GM12874 (cell line): ENCODE results near the gene NUDCD3.

Experiments used
- TF ChIP-seq, protein P1 (sequence below): IDR thresholded peaks from 2 replicates; pipeline ENCODE4 v1.5.1; 2011; ENCODE audit warnings: low read depth, mild to moderate bottlenecking, control low read depth, low read length, moderate library complexity; ENCODE audit not compliant: insufficient read depth

NUDCD3 gene

DNA sequence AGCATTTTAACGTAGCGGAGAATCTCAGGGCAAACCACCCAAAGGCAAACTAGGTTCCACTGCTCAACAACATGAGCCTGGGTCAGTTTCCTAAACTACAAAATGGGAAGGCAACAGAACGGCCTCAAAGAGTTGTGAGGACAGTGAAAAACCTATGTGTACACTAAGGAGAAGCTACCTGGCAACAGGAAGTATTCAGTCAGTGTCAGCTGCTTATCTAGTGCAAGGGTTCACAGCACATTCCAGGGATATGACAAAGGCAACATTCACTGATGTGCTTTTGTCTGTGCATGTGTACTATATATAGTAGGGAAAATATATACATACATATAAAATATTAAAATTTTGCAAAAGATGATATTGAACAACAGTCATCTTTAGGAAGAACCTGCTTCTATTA, 17.2 kb downstream of the NUDCD3 start:
- TF ChIP-seq, protein P1, sequence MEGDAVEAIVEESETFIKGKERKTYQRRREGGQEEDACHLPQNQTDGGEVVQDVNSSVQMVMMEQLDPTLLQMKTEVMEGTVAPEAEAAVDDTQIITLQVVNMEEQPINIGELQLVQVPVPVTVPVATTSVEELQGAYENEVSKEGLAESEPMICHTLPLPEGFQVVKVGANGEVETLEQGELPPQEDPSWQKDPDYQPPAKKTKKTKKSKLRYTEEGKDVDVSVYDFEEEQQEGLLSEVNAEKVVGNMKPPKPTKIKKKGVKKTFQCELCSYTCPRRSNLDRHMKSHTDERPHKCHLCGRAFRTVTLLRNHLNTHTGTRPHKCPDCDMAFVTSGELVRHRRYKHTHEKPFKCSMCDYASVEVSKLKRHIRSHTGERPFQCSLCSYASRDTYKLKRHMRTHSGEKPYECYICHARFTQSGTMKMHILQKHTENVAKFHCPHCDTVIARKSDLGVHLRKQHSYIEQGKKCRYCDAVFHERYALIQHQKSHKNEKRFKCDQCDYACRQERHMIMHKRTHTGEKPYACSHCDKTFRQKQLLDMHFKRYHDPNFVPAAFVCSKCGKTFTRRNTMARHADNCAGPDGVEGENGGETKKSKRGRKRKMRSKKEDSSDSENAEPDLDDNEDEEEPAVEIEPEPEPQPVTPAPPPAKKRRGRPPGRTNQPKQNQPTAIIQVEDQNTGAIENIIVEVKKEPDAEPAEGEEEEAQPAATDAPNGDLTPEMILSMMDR: no peak

DNA sequence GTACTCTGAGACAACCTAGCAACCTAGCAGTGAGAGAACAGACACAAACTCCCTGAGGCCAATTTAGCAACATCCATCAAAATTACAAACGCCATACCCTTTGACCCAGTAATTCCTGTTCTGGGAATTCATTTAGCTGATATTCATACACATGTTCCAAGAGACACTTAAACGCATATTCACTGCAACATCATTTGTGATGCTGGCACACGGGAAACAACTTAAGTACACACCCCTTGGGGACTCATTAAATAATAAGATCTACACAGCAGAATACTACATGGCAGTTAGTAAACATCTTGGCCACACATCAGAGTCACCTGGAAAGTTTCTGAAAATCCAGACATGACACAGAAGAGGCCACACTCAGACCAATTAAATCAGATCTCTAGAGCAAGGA, 17.6 kb downstream of the NUDCD3 start:
- TF ChIP-seq, protein P1: no peak

DNA sequence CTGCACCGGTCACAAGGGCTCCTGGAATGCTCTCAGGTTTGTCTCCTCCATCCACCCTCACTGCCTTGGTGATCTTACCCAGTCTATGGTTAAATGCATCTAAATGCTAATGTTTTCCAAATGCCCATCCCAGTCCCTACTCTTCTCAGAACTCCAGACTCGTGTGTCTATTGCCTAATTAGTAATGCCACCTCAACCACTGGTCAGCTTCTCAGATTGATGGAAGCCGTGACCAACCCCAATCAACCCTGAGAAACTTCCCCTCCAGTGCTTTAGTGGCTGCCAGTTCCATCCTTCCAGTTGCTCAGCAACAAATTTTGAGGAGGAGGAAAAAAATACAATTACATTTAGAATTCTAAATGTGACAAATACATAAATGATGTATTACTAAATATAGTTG, 18.6 kb downstream of the NUDCD3 start:
- TF ChIP-seq, protein P1: no peak

DNA sequence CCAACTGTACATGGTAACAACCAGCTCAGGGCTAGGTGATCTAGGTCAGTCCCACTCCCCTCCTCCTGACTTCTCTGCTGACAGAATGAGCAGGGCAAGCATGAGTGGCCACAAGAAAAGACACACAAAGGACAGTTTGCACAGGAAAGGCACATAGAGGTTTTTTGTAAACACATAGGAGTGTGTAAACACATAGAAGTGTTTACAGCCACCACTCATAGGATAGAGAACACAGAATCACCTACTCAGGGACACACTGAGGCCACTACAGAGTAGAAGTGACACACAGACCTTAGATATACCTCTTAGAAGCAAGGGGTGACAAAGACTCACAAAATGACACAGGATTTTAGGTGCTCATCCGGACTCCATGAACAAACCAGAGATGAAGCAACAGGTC, 19.0 kb downstream of the NUDCD3 start:
- TF ChIP-seq, protein P1: no peak

DNA sequence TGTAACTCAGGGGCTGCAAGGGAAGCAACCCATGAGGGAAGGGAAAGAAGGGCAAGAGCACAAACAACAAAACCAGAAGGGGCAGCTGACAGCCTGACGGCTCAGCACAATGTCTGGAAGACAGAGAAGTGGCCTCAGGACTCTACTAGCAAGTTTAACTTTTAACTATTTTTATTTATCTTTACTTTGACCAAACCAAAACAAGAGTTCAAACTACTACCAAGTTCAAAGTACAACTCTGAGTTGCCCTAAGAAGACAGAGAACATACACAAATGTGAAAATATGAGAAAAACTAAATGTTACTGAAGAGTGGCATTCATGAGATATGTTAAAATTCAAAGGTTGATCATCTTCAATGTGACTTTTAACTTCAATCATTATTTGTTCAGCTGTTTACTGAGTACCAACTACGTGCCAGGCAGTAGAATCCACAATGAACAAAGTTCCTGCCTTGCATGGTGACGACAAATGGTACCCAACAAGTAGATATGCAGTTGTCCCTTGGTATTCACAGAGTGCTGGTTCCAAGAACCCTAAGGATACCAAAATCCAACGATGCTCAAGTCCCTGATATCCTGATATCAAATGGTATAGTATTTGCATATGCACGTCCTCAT, 19.7 kb downstream of the NUDCD3 start:
- TF ChIP-seq, protein P1: no peak

DNA sequence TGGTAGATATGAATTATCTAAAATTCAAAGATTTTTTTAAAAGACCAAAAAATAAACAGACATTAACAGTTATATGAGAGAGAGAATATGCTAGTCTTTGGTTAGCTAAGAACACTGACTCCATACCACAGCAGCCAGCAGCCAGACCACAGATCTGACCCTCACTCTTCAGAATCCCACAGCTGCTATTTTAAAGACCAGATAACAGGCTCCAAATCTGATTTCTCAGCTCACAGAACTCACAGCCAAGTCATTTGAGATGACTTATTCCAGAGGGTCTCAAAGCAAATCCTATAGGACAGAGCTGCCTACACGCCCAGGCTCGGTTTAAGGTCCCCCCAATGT, 20.4 kb downstream of the NUDCD3 start:
- TF ChIP-seq, protein P1: no peak

DNA sequence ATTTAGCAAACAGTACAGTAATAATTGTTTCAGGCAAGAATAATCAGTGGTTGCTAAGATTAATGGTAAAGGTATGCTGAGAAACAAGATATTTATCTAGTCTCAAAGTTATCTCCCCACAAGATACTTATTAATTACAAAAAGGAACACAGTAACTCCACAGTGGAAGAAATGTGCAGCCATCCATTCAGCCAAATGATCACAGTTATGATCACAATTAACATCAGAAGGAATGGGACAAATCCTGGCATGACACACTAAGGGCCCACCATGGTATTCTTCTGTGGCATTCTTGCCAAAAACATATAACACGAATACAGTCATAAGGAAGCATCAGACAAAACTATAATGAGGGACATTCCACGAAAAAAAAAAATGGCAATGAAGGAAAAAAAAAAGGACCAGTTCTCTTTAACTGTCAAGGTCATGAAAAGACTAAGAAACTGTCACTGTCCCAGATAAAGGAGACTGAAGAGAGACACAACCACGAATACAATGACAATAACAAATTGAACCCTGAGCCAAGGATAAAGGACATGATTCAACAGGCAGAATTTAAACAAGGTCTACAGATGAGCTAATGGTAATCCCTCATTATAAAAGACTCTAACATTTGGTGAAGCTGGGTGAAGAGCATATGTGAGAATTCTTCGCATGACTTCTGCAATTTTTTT, 20.9 kb downstream of the NUDCD3 start:
- TF ChIP-seq, protein P1: no peak

DNA sequence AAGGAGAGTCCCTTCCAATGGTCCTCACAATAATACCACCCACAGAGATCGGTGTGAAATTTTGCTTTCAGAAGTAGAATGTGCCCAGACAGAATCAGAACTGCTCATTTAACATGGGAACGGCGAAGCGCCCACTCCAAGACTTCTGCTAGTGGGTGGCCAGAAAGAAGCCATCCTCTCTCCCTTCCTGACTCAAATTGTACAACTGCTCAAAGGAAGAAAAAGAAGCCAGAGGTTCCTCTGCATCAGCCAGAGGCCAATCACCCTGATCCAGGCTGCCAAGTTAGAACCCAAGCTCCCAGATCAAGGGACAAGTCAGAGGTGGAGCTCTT, 23.3 kb downstream of the NUDCD3 start:
- TF ChIP-seq, protein P1: no peak
